ENCODE data around the gene VIPR2. TPM values are rescaled to one million over a fixed set of nuclear protein-coding genes. Genes with fewer than 3 reads are reported as not detected.
"Not testable (repeated sequence)": the region's sequence is repeated elsewhere in the genome, so short reads cannot be mapped to it uniquely, and the experiment has no call there.

VIPR2 gene
- total RNA-seq, 2 donors from 2014 or later = not detected

- Mint-ChIP-seq H3K4me3 (no peak overlapping the region), H3K27me3 (no peaks in the 10 kb centered on the region), H3K36me3 (ENCODE audit: low read depth) (no peaks in the 10 kb centered on the region), H3K27ac (no peak overlapping the region), H3K4me1 (no peaks in the 10 kb centered on the region)
- DNase-seq = no peak
- no peak for ATAC-seq
- H3K9me3 ChIP-seq (ENCODE audit: control insufficient read depth, low read length, poor library complexity, severe bottlenecking) = no peaks in the 10 kb centered on the region
Measured at GRCh38 chr7:159167139-159167538, 22.5 kb upstream of the VIPR2 start.

- Mint-ChIP-seq H3K27me3 (no peaks in the 10 kb centered on the region), H3K4me1 (no peaks in the 10 kb centered on the region), H3K27ac (no peak overlapping the region), H3K36me3 (ENCODE audit: low read depth) (no peaks in the 10 kb centered on the region), H3K4me3 (no peak overlapping the region)
- H3K9me3 ChIP-seq (ENCODE audit: control insufficient read depth, low read length, poor library complexity, severe bottlenecking) = no peaks in the 10 kb centered on the region
- ATAC-seq (no peak), DNase-seq (no peak)
Measured at GRCh38 chr7:159166530-159166929, 21.9 kb upstream of the VIPR2 start.

GRCh38 chr7:159165352-159165751, 20.7 kb upstream of the VIPR2 start:
- DNase-seq (no peak), ATAC-seq (no peak)
- no peak overlapping the region for H3K27ac Mint-ChIP-seq
- no peak overlapping the region for H3K4me3 Mint-ChIP-seq
- H3K36me3 Mint-ChIP-seq (ENCODE audit: low read depth) = no peaks in the 10 kb centered on the region
- H3K27me3 Mint-ChIP-seq = no peaks in the 10 kb centered on the region
- no peaks in the 10 kb centered on the region for H3K4me1 Mint-ChIP-seq
- H3K9me3 ChIP-seq (ENCODE audit: control insufficient read depth, low read length, poor library complexity, severe bottlenecking) = no peaks in the 10 kb centered on the region

- H3K27ac Mint-ChIP-seq; H3K36me3 Mint-ChIP-seq (ENCODE audit: low read depth); H3K4me1 Mint-ChIP-seq; ATAC-seq; H3K27me3 Mint-ChIP-seq; H3K9me3 ChIP-seq (ENCODE audit: control insufficient read depth, low read length, poor library complexity, severe bottlenecking); H3K4me3 Mint-ChIP-seq; DNase-seq: not testable (repeated sequence)
Measured at GRCh38 chr7:159163703-159164301, 19.1 kb upstream of the VIPR2 start.

- H3K36me3 Mint-ChIP-seq (ENCODE audit: low read depth); DNase-seq; H3K4me3 Mint-ChIP-seq; H3K27me3 Mint-ChIP-seq; H3K4me1 Mint-ChIP-seq; H3K27ac Mint-ChIP-seq; H3K9me3 ChIP-seq (ENCODE audit: control insufficient read depth, low read length, poor library complexity, severe bottlenecking); ATAC-seq: not testable (repeated sequence)
Measured at GRCh38 chr7:159162050-159162626, 17.5 kb upstream of the VIPR2 start.

- Mint-ChIP-seq H3K4me3 (no peak overlapping the region), H3K27me3 (peaks cover 5% of the 10 kb centered on the region), H3K27ac (no peak overlapping the region), H3K36me3 (ENCODE audit: low read depth) (no peaks in the 10 kb centered on the region), H3K4me1 (no peaks in the 10 kb centered on the region)
- H3K9me3 ChIP-seq (ENCODE audit: control insufficient read depth, low read length, poor library complexity, severe bottlenecking) = no peaks in the 10 kb centered on the region
- DNase-seq (no peak), ATAC-seq (no peak)
Measured at GRCh38 chr7:159160450-159160849, 15.8 kb upstream of the VIPR2 start.

- H3K9me3 ChIP-seq (ENCODE audit: control insufficient read depth, low read length, poor library complexity, severe bottlenecking) = no peaks in the 10 kb centered on the region
- H3K4me1 Mint-ChIP-seq = no peaks in the 10 kb centered on the region
- H3K27ac Mint-ChIP-seq = no peak overlapping the region
- DNase-seq (no peak), ATAC-seq (no peak)
- peaks cover 5% of the 10 kb centered on the region for H3K27me3 Mint-ChIP-seq
- no peak overlapping the region for H3K4me3 Mint-ChIP-seq
- no peaks in the 10 kb centered on the region for H3K36me3 Mint-ChIP-seq (ENCODE audit: low read depth)
Measured at GRCh38 chr7:159159731-159160130, 15.1 kb upstream of the VIPR2 start.

GRCh38 chr7:159158888-159159405, 14.3 kb upstream of the VIPR2 start:
- no peak overlapping the region for H3K27ac Mint-ChIP-seq
- H3K36me3 Mint-ChIP-seq (ENCODE audit: low read depth) = no peaks in the 10 kb centered on the region
- peaks cover 5% of the 10 kb centered on the region for H3K27me3 Mint-ChIP-seq
- H3K9me3 ChIP-seq (ENCODE audit: control insufficient read depth, low read length, poor library complexity, severe bottlenecking) = no peaks in the 10 kb centered on the region
- no peak overlapping the region for H3K4me3 Mint-ChIP-seq
- H3K4me1 Mint-ChIP-seq = no peaks in the 10 kb centered on the region
- DNase-seq (no peak), ATAC-seq (no peak)

- no peak overlapping the region for H3K4me3 Mint-ChIP-seq
- no peak for DNase-seq
- no peaks in the 10 kb centered on the region for H3K36me3 Mint-ChIP-seq (ENCODE audit: low read depth)
- H3K27me3 Mint-ChIP-seq = peaks cover 5% of the 10 kb centered on the region
- no peak for ATAC-seq
- no peaks in the 10 kb centered on the region for H3K4me1 Mint-ChIP-seq
- H3K9me3 ChIP-seq (ENCODE audit: control insufficient read depth, low read length, poor library complexity, severe bottlenecking) = no peaks in the 10 kb centered on the region
- no peak overlapping the region for H3K27ac Mint-ChIP-seq
Measured at GRCh38 chr7:159158125-159158887, 13.6 kb upstream of the VIPR2 start.

- Mint-ChIP-seq H3K36me3 (ENCODE audit: low read depth) (no peaks in the 10 kb centered on the region), H3K27ac (no peak overlapping the region), H3K4me1 (no peaks in the 10 kb centered on the region), H3K27me3 (peaks cover 5% of the 10 kb centered on the region), H3K4me3 (no peak overlapping the region)
- ATAC-seq (no peak), DNase-seq (no peak)
- H3K9me3 ChIP-seq (ENCODE audit: control insufficient read depth, low read length, poor library complexity, severe bottlenecking) = no peaks in the 10 kb centered on the region
Measured at GRCh38 chr7:159157714-159158113, 13.0 kb upstream of the VIPR2 start.

- Mint-ChIP-seq H3K4me3 (no peak overlapping the region), H3K27me3 (peaks cover 5% of the 10 kb centered on the region), H3K36me3 (ENCODE audit: low read depth) (no peaks in the 10 kb centered on the region), H3K4me1 (no peaks in the 10 kb centered on the region), H3K27ac (no peak overlapping the region)
- DNase-seq (no peak), ATAC-seq (no peak)
- H3K9me3 ChIP-seq (ENCODE audit: control insufficient read depth, low read length, poor library complexity, severe bottlenecking) = no peaks in the 10 kb centered on the region
Measured at GRCh38 chr7:159156436-159157245, 12.0 kb upstream of the VIPR2 start.

GRCh38 chr7:159155410-159155809, 10.7 kb upstream of the VIPR2 start:
- DNase-seq (no peak), ATAC-seq (no peak)
- no peaks in the 10 kb centered on the region for H3K36me3 Mint-ChIP-seq (ENCODE audit: low read depth)
- no peaks in the 10 kb centered on the region for H3K9me3 ChIP-seq (ENCODE audit: control insufficient read depth, low read length, poor library complexity, severe bottlenecking)
- no peak overlapping the region for H3K4me3 Mint-ChIP-seq
- H3K4me1 Mint-ChIP-seq = no peaks in the 10 kb centered on the region
- H3K27me3 Mint-ChIP-seq = peaks cover 5% of the 10 kb centered on the region
- no peak overlapping the region for H3K27ac Mint-ChIP-seq

GRCh38 chr7:159154243-159154642, 9.6 kb upstream of the VIPR2 start:
- Mint-ChIP-seq H3K4me3 (no peak overlapping the region), H3K27ac (peak overlapping the region; percentile 8), H3K27me3 (peaks cover 5% of the 10 kb centered on the region), H3K36me3 (ENCODE audit: low read depth) (no peaks in the 10 kb centered on the region), H3K4me1 (no peaks in the 10 kb centered on the region)
- no peak for DNase-seq
- H3K9me3 ChIP-seq (ENCODE audit: control insufficient read depth, low read length, poor library complexity, severe bottlenecking) = no peaks in the 10 kb centered on the region
- ATAC-seq = no peak
